GM19043 (cell line): Measurements from ENCODE around the gene MT1X.
"Not testable (repeated sequence)": the region's sequence is repeated elsewhere in the genome, so short reads cannot be mapped to it uniquely, and the experiment has no call there.

Source experiments
- ATAC-seq: cut with Tn5 transposase; IDR thresholded peaks from one replicate; pipeline ENCODE4 v1.9.1; 2021; ENCODE audit warnings: low read depth; ENCODE audit not compliant: unreplicated experiment

MT1X gene

GRCh38 chr16:56708525-56709442 is 26.5 kb downstream of the MT1X start:
- no peak for ATAC-seq

GRCh38 chr16:56709443-56710040 is 27.3 kb downstream of the MT1X start:
- ATAC-seq: no peak

- ATAC-seq: no peak
Observed at GRCh38 chr16:56710181-56710737, 28.0 kb downstream of the MT1X start.

GRCh38 chr16:56711862-56712261 is 29.6 kb downstream of the MT1X start:
- no peak for ATAC-seq

- no peak for ATAC-seq
Observed at GRCh38 chr16:56713794-56714193, 31.5 kb downstream of the MT1X start.

- ATAC-seq: no peak
Observed at GRCh38 chr16:56715126-56715525, 32.9 kb downstream of the MT1X start.

GRCh38 chr16:56716761-56717160 is 34.5 kb downstream of the MT1X start:
- no peak for ATAC-seq

- not testable (repeated sequence) for ATAC-seq
Observed at GRCh38 chr16:56717532-56717931, 35.3 kb downstream of the MT1X start.

GRCh38 chr16:56722200-56722842 is 40.1 kb downstream of the MT1X start:
- no peak for ATAC-seq

- no peak for ATAC-seq
Observed at GRCh38 chr16:56724191-56724590, 41.9 kb downstream of the MT1X start.

GRCh38 chr16:56726283-56726682 is 44.0 kb downstream of the MT1X start:
- no peak for ATAC-seq

GRCh38 chr16:56726926-56727325 is 44.7 kb downstream of the MT1X start:
- no peak for ATAC-seq

- no peak for ATAC-seq
Observed at GRCh38 chr16:56728027-56728426, 45.8 kb downstream of the MT1X start.

- ATAC-seq: no peak
Observed at GRCh38 chr16:56728980-56729734, 46.9 kb downstream of the MT1X start.

- peak; percentile 81 for ATAC-seq
Observed at GRCh38 chr16:56729735-56730662, 47.7 kb downstream of the MT1X start, which contains the start of gene NUP93. Gene NUP93, plus strand, starts transcription at chr16:56730129. Its CDS starts 18,119 bp downstream, at chr16:56748248.

GRCh38 chr16:56732366-56732765 is 50.1 kb downstream of the MT1X start:
- peak; percentile 51 for ATAC-seq

GRCh38 chr16:56732832-56733231 is 50.6 kb downstream of the MT1X start:
- no peak for ATAC-seq
